ENCODE results near the gene KCNJ15. TPM values are rescaled to one million over a fixed set of nuclear protein-coding genes. Genes with fewer than 3 reads are reported as not detected.

Gene KCNJ15
- total and polyA plus RNA-seq, 2 donors (not counting 1 experiment from before 2014, with no cell fraction given), result not detected

DNA sequence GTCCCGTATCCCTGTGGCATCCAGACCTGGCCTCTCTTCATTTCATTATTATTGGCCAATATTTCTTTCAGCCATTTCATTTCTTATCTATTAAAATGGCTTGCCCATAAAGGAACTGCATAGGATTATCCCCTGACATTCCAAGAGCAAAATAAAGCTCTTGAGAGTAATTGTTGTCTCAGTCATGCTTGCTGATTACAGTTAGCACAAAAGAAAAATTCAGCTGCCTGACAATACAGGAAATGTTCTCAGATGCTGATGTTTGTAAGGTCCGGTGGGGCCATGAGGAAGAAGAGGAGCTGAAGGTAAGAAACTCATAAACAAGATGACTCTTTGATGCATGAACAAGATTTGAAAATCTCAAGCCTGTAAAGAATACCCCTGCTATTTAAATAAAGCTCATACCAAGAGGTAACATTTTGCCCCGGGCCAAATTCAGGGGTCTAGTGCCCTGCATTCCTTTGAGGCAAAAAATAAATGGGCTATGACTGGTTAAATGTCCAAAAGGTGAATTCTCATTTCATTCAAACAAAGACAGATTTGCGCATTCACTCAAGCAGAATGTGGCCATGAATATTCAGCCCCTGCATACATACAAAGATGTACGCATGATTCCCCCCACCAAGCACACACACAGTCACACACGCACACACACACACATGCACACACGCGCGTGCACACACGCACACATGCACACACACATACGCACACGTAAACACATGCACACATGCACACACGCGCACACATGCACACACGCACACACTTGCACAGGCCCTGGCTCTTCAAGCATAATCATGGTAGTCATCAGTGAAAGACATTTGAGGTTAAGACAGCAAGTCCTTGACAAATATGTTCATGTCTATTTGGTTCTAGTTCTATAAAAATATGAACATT, 44.8 kb downstream of the KCNJ15 start:
- DNase-seq (no peak), ATAC-seq (ENCODE audit: low read depth) (no peak)
- no peak overlapping the region for H3K9ac ChIP-seq (ENCODE audit: low read length)
- H4K20me1 ChIP-seq (ENCODE audit: control insufficient read depth, insufficient read depth, low read length, poor library complexity, severe bottlenecking), result no peaks in the 10 kb centered on the region
- TF ChIP-seq EZH2 (IDR thresholded peaks at IDR 0.05; ENCODE audit: borderline replicate concordance, insufficient read depth, low read depth, low read length, poor library complexity, severe bottlenecking), result no peak
- TF ChIP-seq, protein P1, sequence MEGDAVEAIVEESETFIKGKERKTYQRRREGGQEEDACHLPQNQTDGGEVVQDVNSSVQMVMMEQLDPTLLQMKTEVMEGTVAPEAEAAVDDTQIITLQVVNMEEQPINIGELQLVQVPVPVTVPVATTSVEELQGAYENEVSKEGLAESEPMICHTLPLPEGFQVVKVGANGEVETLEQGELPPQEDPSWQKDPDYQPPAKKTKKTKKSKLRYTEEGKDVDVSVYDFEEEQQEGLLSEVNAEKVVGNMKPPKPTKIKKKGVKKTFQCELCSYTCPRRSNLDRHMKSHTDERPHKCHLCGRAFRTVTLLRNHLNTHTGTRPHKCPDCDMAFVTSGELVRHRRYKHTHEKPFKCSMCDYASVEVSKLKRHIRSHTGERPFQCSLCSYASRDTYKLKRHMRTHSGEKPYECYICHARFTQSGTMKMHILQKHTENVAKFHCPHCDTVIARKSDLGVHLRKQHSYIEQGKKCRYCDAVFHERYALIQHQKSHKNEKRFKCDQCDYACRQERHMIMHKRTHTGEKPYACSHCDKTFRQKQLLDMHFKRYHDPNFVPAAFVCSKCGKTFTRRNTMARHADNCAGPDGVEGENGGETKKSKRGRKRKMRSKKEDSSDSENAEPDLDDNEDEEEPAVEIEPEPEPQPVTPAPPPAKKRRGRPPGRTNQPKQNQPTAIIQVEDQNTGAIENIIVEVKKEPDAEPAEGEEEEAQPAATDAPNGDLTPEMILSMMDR (IDR thresholded peaks at IDR 0.05), result no peak
- no peaks in the 10 kb centered on the region for H3K27me3 ChIP-seq (replicated peaks in 1 of 4; ENCODE audit: control extremely low read depth in 1 of 4, control insufficient read depth in 3 of 4, insufficient read depth in 4 of 4, low read length in 3 of 4)
- no peaks in the 10 kb centered on the region for H3K27me3 Mint-ChIP-seq
- no peak overlapping the region for H2AFZ ChIP-seq (ENCODE audit: insufficient read depth, low read depth, low read length, poor library complexity, severe bottlenecking)
- no peaks in the 10 kb centered on the region for H3K4me1 Mint-ChIP-seq
- no peak overlapping the region for H3K4me3 ChIP-seq (ENCODE audit: control extremely low read depth in 1 of 5, extremely low read depth in 1 of 5, insufficient read depth in 1 of 5, low read depth in 2 of 5, low read length in 4 of 5)
- 100% methylated on average over 7 of the region's 15 CpGs for WGBS (ENCODE audit: insufficient coverage)
- H3K27ac ChIP-seq (ENCODE audit: low read length in 2 of 2), result no peak overlapping the region
- H3K4me2 ChIP-seq (replicated peaks; ENCODE audit: low read depth, low read length, poor library complexity, severe bottlenecking), result no peak overlapping the region
- H3K79me2 ChIP-seq (ENCODE audit: control insufficient read depth, insufficient read depth, low read length), result no peaks in the 10 kb centered on the region
- H3K4me1 ChIP-seq (ENCODE audit: control insufficient read depth in 2 of 2, insufficient read depth in 2 of 2, low read length in 2 of 2), result no peaks in the 10 kb centered on the region
- H3K9me3 Mint-ChIP-seq (ENCODE audit: insufficient read depth), result peaks cover 2% of the 10 kb centered on the region
- no peaks in the 10 kb centered on the region for H3K9me3 ChIP-seq (ENCODE audit: control extremely low read depth in 1 of 3, control insufficient read depth in 2 of 3, insufficient read depth in 1 of 3, low read length in 2 of 3)
- no peak overlapping the region for H3K4me3 Mint-ChIP-seq
- H3K36me3 ChIP-seq (replicated peaks in 1 of 2; ENCODE audit: control extremely low read depth in 1 of 2, control insufficient read depth in 1 of 2, extremely low read depth in 1 of 2, insufficient read depth in 2 of 2, low read length in 1 of 2), result no peaks in the 10 kb centered on the region
- no peak overlapping the region for H3K27ac Mint-ChIP-seq
- ChIA-PET POLR2A (no interaction called here), CTCF (no interaction called here)
- intact Hi-C loops (cut with micrococcal nuclease), result no loop called here

DNA sequence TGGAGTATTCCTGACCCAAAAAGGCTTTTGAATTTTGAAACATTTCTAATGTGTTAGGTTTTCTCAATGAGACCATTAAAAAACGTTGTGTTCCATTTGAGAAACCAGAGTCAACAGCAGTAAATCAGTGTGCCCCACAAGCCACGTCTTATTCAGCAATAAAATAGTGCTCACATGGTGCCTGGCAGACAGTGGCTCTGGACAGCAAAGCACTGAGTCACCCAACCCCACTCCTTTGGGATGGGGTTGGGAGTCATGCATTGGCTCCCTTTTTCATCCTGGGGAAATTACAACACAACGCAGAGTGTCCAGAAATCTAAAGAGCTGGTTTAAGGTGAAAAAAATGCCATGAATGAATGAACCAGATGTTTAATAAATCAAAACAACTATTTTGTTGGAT, 46.5 kb downstream of the KCNJ15 start:
- ChIA-PET CTCF (no interaction called here), POLR2A (no interaction called here)
- no peak for DNase-seq
- Histone ChIP-seq H3K4me3 (ENCODE audit: control extremely low read depth in 1 of 5, extremely low read depth in 1 of 5, insufficient read depth in 1 of 5, low read depth in 2 of 5, low read length in 4 of 5) (no peak overlapping the region), H3K9me3 (ENCODE audit: control extremely low read depth in 1 of 3, control insufficient read depth in 2 of 3, insufficient read depth in 1 of 3, low read length in 2 of 3) (no peaks in the 10 kb centered on the region), H3K79me2 (ENCODE audit: control insufficient read depth, insufficient read depth, low read length) (no peaks in the 10 kb centered on the region), H2AFZ (ENCODE audit: insufficient read depth, low read depth, low read length, poor library complexity, severe bottlenecking) (no peak overlapping the region), H3K36me3 (replicated peaks in 1 of 2; ENCODE audit: control extremely low read depth in 1 of 2, control insufficient read depth in 1 of 2, extremely low read depth in 1 of 2, insufficient read depth in 2 of 2, low read length in 1 of 2) (no peaks in the 10 kb centered on the region), H3K4me1 (ENCODE audit: control insufficient read depth in 2 of 2, insufficient read depth in 2 of 2, low read length in 2 of 2) (no peaks in the 10 kb centered on the region), H4K20me1 (ENCODE audit: control insufficient read depth, insufficient read depth, low read length, poor library complexity, severe bottlenecking) (no peaks in the 10 kb centered on the region), H3K9ac (ENCODE audit: low read length) (no peak overlapping the region), H3K27me3 (replicated peaks in 1 of 4; ENCODE audit: control extremely low read depth in 1 of 4, control insufficient read depth in 3 of 4, insufficient read depth in 4 of 4, low read length in 3 of 4) (no peaks in the 10 kb centered on the region), H3K27ac (ENCODE audit: low read length in 2 of 2) (no peak overlapping the region), H3K4me2 (replicated peaks; ENCODE audit: low read depth, low read length, poor library complexity, severe bottlenecking) (no peak overlapping the region)
- TF ChIP-seq, protein P1 (IDR thresholded peaks at IDR 0.05), result no peak
- TF ChIP-seq EZH2 (IDR thresholded peaks at IDR 0.05; ENCODE audit: borderline replicate concordance, insufficient read depth, low read depth, low read length, poor library complexity, severe bottlenecking), result no peak
- Mint-ChIP-seq H3K27me3 (no peaks in the 10 kb centered on the region), H3K9me3 (ENCODE audit: insufficient read depth) (peaks cover 2% of the 10 kb centered on the region), H3K27ac (no peak overlapping the region), H3K4me1 (no peaks in the 10 kb centered on the region), H3K4me3 (no peak overlapping the region)
- WGBS (ENCODE audit: insufficient coverage), result 76% methylated on average over 2 of the region's 3 CpGs
- no peak for ATAC-seq (ENCODE audit: low read depth)
- intact Hi-C loops (cut with micrococcal nuclease), result no loop called here

Data from B cell (primary cell).